Fibroblast of upper back skin (primary cell): Measurements from ENCODE around the gene DPYSL4.
"Not testable (repeated sequence)": the region's sequence is repeated elsewhere in the genome, so short reads cannot be mapped to it uniquely, and the experiment has no call there.

Experiments
- DNase-seq: peaks from one replicate; pipeline ENCODE4 v3.0.0-alpha.2; 2013

The DPYSL4 gene

GRCh38 chr10:132150777-132151176 is 36.0 kb upstream of the DPYSL4 start:
- DNase-seq: no peak

DNA sequence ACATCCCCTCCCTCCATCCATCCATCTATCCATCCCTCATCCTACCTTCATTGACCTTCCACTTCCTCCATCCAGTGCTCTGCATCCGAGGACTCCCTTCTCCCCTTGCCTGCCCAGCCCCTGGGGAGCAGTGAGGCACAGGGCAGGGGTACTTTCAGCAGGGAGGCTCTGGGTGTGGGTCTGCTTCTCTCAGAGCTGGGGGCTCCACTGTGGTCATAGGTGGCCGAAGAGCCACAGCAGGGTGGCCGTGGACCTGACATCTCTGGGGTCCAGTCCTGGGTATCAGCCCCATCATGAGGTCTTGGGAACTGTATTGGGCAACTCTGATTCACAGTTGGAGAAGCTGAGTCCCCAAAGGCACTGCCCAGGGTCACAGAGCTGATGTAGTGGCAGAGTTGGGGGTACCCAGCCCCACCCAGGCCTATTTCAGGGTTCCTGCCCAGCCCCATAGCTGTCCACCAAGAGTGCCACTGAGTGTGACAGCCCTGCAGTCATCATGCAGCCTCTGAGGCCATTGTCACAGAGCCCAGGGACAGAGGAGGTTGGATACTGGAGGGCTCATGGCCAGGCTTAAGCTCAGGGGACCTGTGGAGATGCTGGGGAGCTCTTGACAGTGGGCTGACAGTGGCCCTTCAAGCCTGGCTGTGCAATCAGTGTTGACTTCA is 35.3 kb upstream of the DPYSL4 start:
- no peak for DNase-seq

GRCh38 chr10:132151951-132152505 is 34.7 kb upstream of the DPYSL4 start:
- no peak for DNase-seq

DNA sequence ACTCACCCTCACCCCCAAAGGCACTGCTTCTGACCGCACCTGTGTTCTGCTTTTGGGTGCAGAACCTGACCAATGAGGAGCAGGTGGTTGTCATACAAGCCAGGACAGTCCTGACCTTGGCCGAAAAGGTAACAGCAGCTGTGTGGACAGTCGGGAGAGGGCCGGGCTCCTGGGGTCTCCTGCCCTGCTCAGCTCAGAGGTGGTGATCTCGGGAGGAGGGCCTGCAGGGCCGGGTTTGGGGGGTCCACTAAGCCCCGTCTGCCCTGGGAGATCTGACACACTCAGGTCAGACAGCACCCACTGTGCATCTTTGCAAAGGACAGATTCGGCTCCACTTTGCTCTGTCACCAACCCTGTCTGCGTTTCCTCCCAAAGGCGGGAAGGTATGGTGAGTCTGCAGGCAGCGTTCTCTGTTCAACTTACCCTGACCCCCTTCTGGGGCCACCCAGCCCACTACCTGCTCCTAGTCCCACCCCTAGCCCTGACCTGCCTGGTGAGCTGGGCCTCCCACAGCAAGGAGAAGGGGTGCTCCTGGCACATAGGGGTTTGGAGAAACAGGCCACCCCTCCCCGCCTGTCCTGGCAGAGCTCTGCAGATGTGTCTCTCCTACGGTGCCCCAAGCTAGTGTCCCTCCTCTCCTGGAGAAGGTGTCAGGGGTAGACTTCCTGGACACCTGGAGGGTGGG is 33.7 kb upstream of the DPYSL4 start:
- DNase-seq: no peak

- no peak for DNase-seq
Observed at GRCh38 chr10:132153616-132154217, 33.0 kb upstream of the DPYSL4 start.

GRCh38 chr10:132154440-132154839 is 32.3 kb upstream of the DPYSL4 start:
- no peak for DNase-seq

GRCh38 chr10:132154931-132155330 is 31.8 kb upstream of the DPYSL4 start:
- DNase-seq: no peak

GRCh38 chr10:132155723-132156381 is 30.9 kb upstream of the DPYSL4 start:
- no peak for DNase-seq

DNA sequence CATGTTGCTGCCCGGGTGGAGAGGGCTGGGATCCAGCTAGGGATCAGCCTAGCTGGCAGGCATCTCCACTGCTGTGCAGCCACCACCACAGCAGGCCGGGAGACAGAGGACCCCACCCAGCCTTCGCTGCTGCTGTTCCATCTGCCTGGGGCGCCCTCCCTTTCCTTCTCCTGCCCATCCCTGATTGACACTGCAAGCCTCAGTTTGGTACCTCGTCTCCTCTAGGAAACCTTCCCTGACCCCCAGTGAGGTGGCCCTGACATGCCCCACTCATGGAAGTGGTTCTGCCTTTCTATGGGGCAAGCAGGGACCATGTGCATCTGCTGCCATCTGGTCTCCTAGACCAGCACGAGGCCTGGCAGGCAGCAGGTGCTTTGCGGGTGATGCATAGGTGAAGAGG is 30.4 kb upstream of the DPYSL4 start:
- DNase-seq: no peak

GRCh38 chr10:132157101-132157500 is 29.6 kb upstream of the DPYSL4 start:
- DNase-seq: no peak

DNA sequence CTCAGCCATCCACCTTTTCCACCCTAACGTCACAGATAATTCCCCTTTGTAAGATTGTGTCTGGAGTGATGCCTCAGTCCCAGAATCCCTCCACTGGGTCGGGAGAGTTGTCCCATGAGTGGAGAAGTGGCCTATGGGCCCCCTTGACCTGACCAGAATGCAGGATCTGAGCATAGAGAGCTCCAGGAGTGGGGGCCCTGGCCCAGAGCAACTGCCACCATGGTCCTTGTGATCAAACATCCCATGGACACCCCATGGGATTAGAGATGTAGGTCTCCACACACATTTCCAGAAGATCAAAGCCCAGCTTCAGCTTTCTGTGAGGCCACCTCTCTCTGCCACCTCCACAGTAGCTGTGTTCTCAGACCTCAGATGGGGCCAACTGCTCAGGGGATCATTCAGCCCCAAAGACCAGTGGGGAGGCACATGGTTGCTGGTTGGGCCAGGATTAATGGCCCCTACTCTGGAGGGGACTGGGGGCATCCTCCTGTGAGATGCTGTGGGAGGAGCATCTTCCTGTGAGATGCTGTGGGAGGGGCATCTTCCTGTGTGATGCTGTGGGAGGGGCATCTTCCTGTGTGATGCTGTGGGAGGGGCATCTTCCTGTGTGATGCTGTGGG is 28.5 kb upstream of the DPYSL4 start:
- DNase-seq: no peak

DNA sequence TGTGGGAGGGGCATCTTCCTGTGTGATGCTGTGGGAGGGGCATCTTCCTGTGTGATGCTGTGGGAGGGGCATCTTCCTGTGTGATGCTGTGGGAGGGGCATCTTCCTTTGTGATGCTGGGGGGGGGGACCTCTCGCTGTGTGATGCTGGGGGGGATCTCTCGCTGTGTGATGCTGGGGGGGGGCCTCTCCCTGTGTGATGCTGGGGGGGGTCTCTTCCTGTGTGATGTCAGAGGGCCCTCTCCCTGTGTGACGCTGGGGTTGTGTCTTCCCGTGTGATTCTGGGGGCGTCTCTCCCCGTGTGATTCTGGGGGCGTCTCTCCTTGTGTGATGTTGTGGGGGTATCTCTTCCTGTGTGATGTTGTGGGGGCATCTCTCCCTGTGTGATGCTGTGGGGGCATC is 27.9 kb upstream of the DPYSL4 start:
- no peak for DNase-seq

DNA sequence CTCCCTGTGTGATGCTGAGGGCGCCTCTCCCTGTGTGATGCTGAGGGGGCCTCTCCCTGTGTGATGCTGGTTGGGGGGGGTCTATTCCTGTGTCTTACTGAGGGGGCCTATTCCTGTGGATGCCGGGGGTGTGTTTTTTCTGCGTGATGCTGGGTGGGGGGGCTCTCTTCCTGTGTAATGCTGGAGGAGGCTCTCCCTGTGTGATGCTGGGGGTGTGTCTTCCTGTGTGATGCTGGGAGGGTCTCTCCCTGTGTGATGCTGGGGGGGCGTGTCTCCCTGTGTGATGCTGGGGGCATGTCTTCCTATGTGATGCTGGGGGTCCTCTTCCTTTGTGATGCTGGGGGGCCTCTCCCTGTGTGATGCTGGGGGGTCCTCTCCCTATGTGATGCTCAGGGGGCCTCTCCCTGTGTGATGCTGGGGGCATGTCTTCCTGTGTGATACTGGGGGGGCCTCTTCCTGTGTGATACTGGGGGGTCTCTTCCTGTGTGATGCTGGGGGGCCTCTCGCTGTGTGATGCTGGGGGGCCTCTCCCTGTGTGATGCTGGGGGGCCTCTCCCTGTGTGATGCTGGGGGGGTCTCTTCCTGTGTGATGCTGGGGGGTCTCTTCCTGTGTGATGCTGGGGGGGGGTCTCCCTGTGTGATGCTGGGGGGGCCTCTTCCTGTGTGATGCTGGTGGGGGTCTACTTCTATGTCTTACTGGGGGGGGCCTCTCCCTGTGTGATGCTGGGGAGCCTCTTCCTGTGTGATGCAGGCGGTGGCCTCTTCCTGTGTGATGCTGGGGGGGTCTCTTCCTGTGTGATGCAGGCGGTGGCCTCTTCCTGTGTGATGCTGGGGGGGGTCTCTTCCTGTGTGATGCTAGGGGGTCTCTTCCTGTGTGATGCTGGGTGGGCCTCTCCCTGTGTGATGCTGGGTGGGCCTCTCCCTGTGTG is 27.2 kb upstream of the DPYSL4 start:
- not testable (repeated sequence) for DNase-seq

- DNase-seq: not testable (repeated sequence)
Observed at GRCh38 chr10:132160231-132160630, 26.5 kb upstream of the DPYSL4 start.

GRCh38 chr10:132160834-132161622 is 25.7 kb upstream of the DPYSL4 start:
- not testable (repeated sequence) for DNase-seq

DNA sequence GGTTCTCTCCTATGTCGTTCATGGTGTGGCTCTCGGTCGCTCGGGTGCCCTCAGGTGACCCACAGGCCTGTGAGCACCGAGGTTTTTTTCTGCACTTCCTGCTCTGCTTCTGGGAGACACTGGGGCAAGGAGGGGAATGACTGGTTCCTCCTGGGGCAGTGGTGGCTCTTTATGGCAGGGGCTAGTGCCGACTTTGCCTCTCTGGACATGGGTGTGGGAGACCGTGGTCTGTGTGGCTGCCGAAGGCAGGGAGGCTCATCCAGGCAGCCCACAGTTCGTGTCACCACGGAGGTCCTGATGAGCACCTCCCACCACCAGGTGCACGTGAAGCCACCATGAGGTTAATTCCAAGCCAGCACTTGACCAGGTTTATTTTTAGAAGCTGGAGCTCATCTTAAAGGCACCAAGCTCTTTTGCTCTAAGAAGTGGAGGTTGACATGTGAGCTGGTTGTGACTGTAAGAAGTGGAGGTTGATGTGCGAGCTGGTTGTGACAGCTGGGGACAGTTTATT is 24.7 kb upstream of the DPYSL4 start:
- no peak for DNase-seq

- DNase-seq: no peak
Observed at GRCh38 chr10:132162590-132163277, 24.0 kb upstream of the DPYSL4 start.

DNA sequence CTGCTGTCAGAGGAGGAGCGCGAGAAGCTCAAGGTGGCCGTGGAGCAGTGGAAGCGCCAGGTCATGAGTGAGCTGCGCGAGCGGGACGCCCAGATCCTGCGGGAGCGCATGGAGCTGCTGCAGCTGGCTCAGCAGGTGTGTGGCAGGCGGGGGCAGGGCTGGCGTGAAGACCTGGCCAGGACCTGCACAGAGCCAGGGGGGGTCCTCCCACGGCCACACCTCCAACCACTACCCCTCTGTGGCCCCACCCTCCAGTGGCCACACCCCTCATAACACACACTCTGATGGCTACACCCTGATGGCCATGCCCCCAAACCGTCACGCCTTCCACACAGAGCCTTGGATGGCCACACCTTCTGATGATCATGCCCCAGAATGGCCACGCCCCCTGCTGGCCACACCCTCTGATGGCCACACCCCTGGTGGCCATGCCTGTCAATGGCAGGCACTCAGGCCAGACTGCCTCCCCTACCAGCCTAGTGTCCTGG is 23.4 kb upstream of the DPYSL4 start:
- DNase-seq: no peak

GRCh38 chr10:132163826-132164515 is 22.8 kb upstream of the DPYSL4 start:
- DNase-seq: no peak
